Heart right ventricle (tissue), 16 donors: ENCODE results near the gene PLEKHG1. TPM values are rescaled to one million over a fixed set of nuclear protein-coding genes. Genes with fewer than 3 reads are reported as not detected.
A peak's percentile ranks its signal among the peaks of the same experiment; 100 is the strongest.

Source experiments
- ATAC-seq, 8 donors: fragments of 200-7000 bp; cut with Tn5 transposase; one replicate each; pipeline ENCODE4 v1.9.1; 2020; ENCODE audit warnings: mild to moderate bottlenecking in 8 of 8, moderate library complexity in 8 of 8, moderate number of reproducible peaks in 1 of 8
- DNase-seq, 2 donors: peaks; one replicate each; pipeline ENCODE4 v3.0.0-alpha.2; 2020
- H3K27ac ChIP-seq, 10 donors: fragments of 200-600 bp; sonication (generic) in 2 of 10; one replicate each; pipeline versions ENCODE4 v1.5.0 to v1.8.0; 2020 to 2022; ENCODE audit warnings: mild to moderate bottlenecking in 3 of 10
- H3K27me3 ChIP-seq, 7 donors: fragments of 200-600 bp; one replicate each; pipeline ENCODE4 v1.8.0; 2021 to 2022; ENCODE audit warnings: mild to moderate bottlenecking in 2 of 7
- H3K36me3 ChIP-seq, 9 donors: fragments of 200-600 bp; sonication (generic) in 1 of 9; one replicate each; pipeline versions ENCODE4 v1.5.0 to v1.8.0; 2020 to 2022; ENCODE audit warnings: mild to moderate bottlenecking in 2 of 9
- H3K4me1 ChIP-seq, 9 donors: fragments of 200-600 bp; sonication (generic) in 1 of 9; one replicate each; pipeline versions ENCODE4 v1.5.0 to v1.8.0; 2020 to 2022; ENCODE audit warnings: mild to moderate bottlenecking in 4 of 9
- H3K4me3 ChIP-seq, 10 donors: fragments of 200-600 bp; sonication (generic) in 2 of 10; one replicate each; pipeline versions ENCODE4 v1.5.0 to v1.8.0; 2020 to 2022; ENCODE audit warnings: mild to moderate bottlenecking in 7 of 10, moderate library complexity in 2 of 10
- H3K9me3 ChIP-seq, 11 donors: fragments of 200-600 bp in 10 of 11; sonication (generic) in 2 of 11; one replicate each; pipeline versions ENCODE4 v1.5.0 to v1.8.0; 2013 to 2022; ENCODE audit warnings: mild to moderate bottlenecking in 2 of 11, control low read depth in 1 of 11, moderate library complexity in 1 of 11
- CTCF ChIP-seq, 9 donors: fragments of 200-600 bp; sonication (generic) in 2 of 9; IDR thresholded peaks; one replicate each; pipeline versions ENCODE4 v1.5.0 to v1.8.0; 2021 to 2022; ENCODE audit warnings: antibody characterized with exemption in 9 of 9, mild to moderate bottlenecking in 5 of 9, moderate library complexity in 1 of 9
- WGBS, 2 donors: extraction: QIAGEN DNeasy Blood & Tissue Kit; methylation state at CpG; one replicate each; pipeline ENCODE4 v1.1.7; 2013; ENCODE audit warnings: inconsistent platforms in 1 of 2; 5-methylcytosine and 5-hydroxymethylcytosine counted together
- intact Hi-C, 10 donors: fragments of 100-400 bp; cut with DNase I; formaldehyde crosslinking; loops; one replicate each; pipeline versions ENCODE4 v1.11.1 to v1.14.2; 2022
- polyA plus RNA-seq, 2 donors: library from polyadenylated mRNA; stranded (reverse); fragments of 200-250 nt; gene quantifications; one replicate each; pipeline ENCODE4 v1.2.3, GENCODE V29; 2013
- total RNA-seq, 10 donors: library from RNA; stranded (reverse); fragmentation: NEBNext Ultra II Directional in 3 of 10; extraction: Animal tissue kit (Norgen Biotek cat#: 25700) in 3 of 10; gene quantifications; one replicate each; pipeline versions ENCODE4 v1.2.1 to v1.2.4, GENCODE V29; 2021 to 2023
- donor health status: Arrhythmogenic right ventricular cardiomyopathy.
- donor health status: ischemic (EF 13 %, LVEDD 7.1; RV severe dilation, severe dysfunction).
- donor health status: healthy with polysubstance abuse.
- donor health status: DM: no; HTN: yes; CAD: no.
- donor health status: DM: no; HTN: no; CAD: no.
- donor health status: ischemic (EF 25% LVEDD 6.9; RV normal size, moderate dysfunction).
- donor health status: ischemic (EF 25% LVEDD 5.7; RV mildly dilated, moderate dysfunction).
- donor health status: healthy.
- donor health status: DM: yes; HTN: yes; CAD: no.
- donor health status: Ischemic cardiomyopathy.
- donor health status: ischemic (EF 35%, LVEDD 5.7; RV mildly dilated, moderate dysfunction).
- donor health status: nonischemic (EF 11% LVEDD 7.7; RV severe dilation, severe dysfunction).
- donor health status: DM: yes; HTN: yes; CAD: no.
- donor health status: PGD.
- donor health status: ischemic (EF 29% LVEDD 5.4; RV normal size, mild dysfunction).
- donor health status: nonischemic (EF 23%, LVEDD 6.1; RV moderate dilation, normal function).

The PLEKHG1 gene
- total and polyA plus RNA-seq, 12 donors, result 2.6 to 22.2 (median 8.8) TPM

- ATAC-seq, result no peak
- Histone ChIP-seq H3K27ac (peak overlapping the region in 6 of 10 donors; percentile 14 to 75 (median 34)), H3K4me3 (no peak overlapping the region), H3K27me3 (no peaks in the 10 kb centered on the region), H3K4me1 (peaks cover 0 to 52% (median 22%) of the 10 kb centered on the region in 9 donors), H3K9me3 (no peaks in the 10 kb centered on the region), H3K36me3 (no peaks in the 10 kb centered on the region)
- TF ChIP-seq CTCF (IDR thresholded peaks at IDR 0.05), result no peak
- DNase-seq, result no peak
- 36 to 56% methylated on average over 5 of the region's 5 CpGs for WGBS, 2 donors
- intact Hi-C loops, result no loop called here
These were observed 27.9 kb downstream of the PLEKHG1 start for GRCh38 chr6:150627585-150628025.

GRCh38 chr6:150628908-150629307 is 29.2 kb downstream of the PLEKHG1 start:
- H3K4me3 ChIP-seq, result no peak overlapping the region
- intact Hi-C loops, result no loop called here
- H3K9me3 ChIP-seq, result no peaks in the 10 kb centered on the region
- ATAC-seq (no peak), DNase-seq (no peak)
- WGBS, 2 donors, result 86 to 88% methylated on average over 6 of the region's 6 CpGs
- H3K27ac ChIP-seq, result peak overlapping the region in 1 of 10 donors; percentile 20
- H3K27me3 ChIP-seq, result no peaks in the 10 kb centered on the region
- no peak for TF ChIP-seq CTCF (IDR thresholded peaks at IDR 0.05)
- H3K4me1 ChIP-seq, result peaks cover 0 to 52% (median 16%) of the 10 kb centered on the region in 9 donors
- H3K36me3 ChIP-seq, result no peaks in the 10 kb centered on the region

GRCh38 chr6:150631283-150631983 is 31.7 kb downstream of the PLEKHG1 start:
- intact Hi-C loops, result no loop called here
- no peak for TF ChIP-seq CTCF (IDR thresholded peaks at IDR 0.05)
- Histone ChIP-seq H3K4me1 (peaks cover 0 to 64% (median 32%) of the 10 kb centered on the region in 9 donors), H3K27me3 (no peaks in the 10 kb centered on the region), H3K9me3 (no peaks in the 10 kb centered on the region), H3K36me3 (no peaks in the 10 kb centered on the region), H3K27ac (peak overlapping the region in 2 of 10 donors; percentile 5 to 64), H3K4me3 (no peak overlapping the region)
- 87 to 88% methylated on average over 12 of the region's 12 CpGs for WGBS, 2 donors
- DNase-seq (no peak), ATAC-seq (peak in 1 of 8 donors; percentile 31)

- no peak for DNase-seq
- Histone ChIP-seq H3K27ac (peak overlapping the region in 2 of 10 donors; percentile 5 to 64), H3K4me3 (no peak overlapping the region), H3K36me3 (no peaks in the 10 kb centered on the region), H3K9me3 (no peaks in the 10 kb centered on the region), H3K27me3 (no peaks in the 10 kb centered on the region), H3K4me1 (peaks cover 0 to 59% (median 27%) of the 10 kb centered on the region in 9 donors)
- no peak for TF ChIP-seq CTCF (IDR thresholded peaks at IDR 0.05)
- 84 to 92% methylated on average over 9 of the region's 9 CpGs for WGBS, 2 donors
- no peak for ATAC-seq
- intact Hi-C loops, result no loop called here
These were observed 32.4 kb downstream of the PLEKHG1 start for GRCh38 chr6:150631984-150632642.
